ENCODE measurements around the gene AKR7A3.

Gene AKR7A3

GRCh38 chr1:19317126-19317910, 28.7 kb upstream of the AKR7A3 start:
- no peak overlapping the region for H3K27ac ChIP-seq
- TF ChIP-seq ZFX (IDR thresholded peaks at IDR 0.05; ENCODE audit: borderline replicate concordance) (no peak), CTCF (IDR thresholded peaks at IDR 0.05) (no peak)

- no peak overlapping the region for H3K27ac ChIP-seq
- no peak for TF ChIP-seq CTCF (IDR thresholded peaks at IDR 0.05)
- no peak for TF ChIP-seq ZFX (IDR thresholded peaks at IDR 0.05; ENCODE audit: borderline replicate concordance)
Measured at GRCh38 chr1:19315378-19316198, 27.0 kb upstream of the AKR7A3 start.

- no peak for TF ChIP-seq ZFX (IDR thresholded peaks at IDR 0.05; ENCODE audit: borderline replicate concordance)
- no peak for TF ChIP-seq CTCF (IDR thresholded peaks at IDR 0.05)
- H3K27ac ChIP-seq = no peak overlapping the region
Measured at GRCh38 chr1:19313961-19314882, 25.7 kb upstream of the AKR7A3 start.

GRCh38 chr1:19313636-19313959, 25.0 kb upstream of the AKR7A3 start:
- TF ChIP-seq ZFX (IDR thresholded peaks at IDR 0.05; ENCODE audit: borderline replicate concordance) = no peak
- TF ChIP-seq CTCF (IDR thresholded peaks at IDR 0.05) = no peak
- H3K27ac ChIP-seq = peak overlapping the region; percentile 69; the same call in 1 of the 2 replicates

- H3K27ac ChIP-seq = peak overlapping the region; percentile 69
Measured at GRCh38 chr1:19312782-19313635, 24.4 kb upstream of the AKR7A3 start.

More at GRCh38 chr1:19312782-19313635, 24.4 kb upstream of the AKR7A3 start:
- TF ChIP-seq CTCF (IDR thresholded peaks at IDR 0.05) = no peak
- TF ChIP-seq ZFX (IDR thresholded peaks at IDR 0.05; ENCODE audit: borderline replicate concordance) = no peak

All from 22Rv1 (cell line).